MCF 10A (cell line): ENCODE data around the gene GDPD3. TPM values are rescaled to one million over a fixed set of nuclear protein-coding genes. Genes with fewer than 3 reads are reported as not detected.

Experiments
- BruUV-seq: library from RNA; stranded (reverse); fragments of 400-500 nt; replicated peaks from 2 replicates; lab custom pipeline; 2021; lab: Mats Ljungman, UMichigan
- CTCF ChIA-PET: fragments of 300-600 bp; sonication (Branson Sonifier 250); formaldehyde crosslinking; extraction: SDS; loops from one replicate; lab custom pipeline; 2021; ENCODE audit warnings: antibody characterized with exemption, inconsistent platforms; lab: Yijun Ruan, JAX
- POLR2A ChIA-PET: fragments of 300-600, 350-650 bp; sonication (Branson Sonifier 250); formaldehyde crosslinking; extraction: SDS; loops from one replicate; lab custom pipeline; 2020; ENCODE audit warnings: antibody characterized with exemption, inconsistent platforms; lab: Yijun Ruan, JAX
- DNase-seq: peaks from one replicate; pipeline ENCODE4 v3.0.0-alpha.2; 2018; ENCODE audit not compliant: unreplicated experiment
- H3K27ac Mint-ChIP-seq: one replicate; pipeline ENCODE4 v1.8.0; 2022; ENCODE audit warnings: mild to moderate bottlenecking, low read depth, mixed read lengths; ENCODE audit not compliant: unreplicated experiment
- H3K27me3 Mint-ChIP-seq: one replicate; pipeline ENCODE4 v1.8.0; 2022; ENCODE audit warnings: mixed read lengths; ENCODE audit not compliant: insufficient read depth, unreplicated experiment
- H3K36me3 Mint-ChIP-seq: one replicate; pipeline ENCODE4 v1.8.0; 2022; ENCODE audit warnings: mild to moderate bottlenecking, moderate library complexity, mixed read lengths; ENCODE audit not compliant: insufficient read depth, unreplicated experiment
- H3K4me1 Mint-ChIP-seq: one replicate; pipeline ENCODE4 v1.8.0; 2022; ENCODE audit warnings: mixed read lengths; ENCODE audit not compliant: insufficient read depth, unreplicated experiment
- H3K4me3 Mint-ChIP-seq: one replicate; pipeline ENCODE4 v1.8.0; 2022; ENCODE audit warnings: mild to moderate bottlenecking, moderate library complexity, mixed read lengths; ENCODE audit not compliant: unreplicated experiment
- H3K9me3 Mint-ChIP-seq: one replicate; pipeline ENCODE4 v1.8.0; 2022; ENCODE audit warnings: mixed read lengths; ENCODE audit not compliant: unreplicated experiment
- intact Hi-C: fragments of 100-400 bp; cut with micrococcal nuclease; formaldehyde crosslinking; loops from 2 replicates; pipeline ENCODE4 v1.14.1; 2022
- total RNA-seq: library from RNA; stranded (reverse); gene quantifications from 2 replicates; pipeline ENCODE4 v1.2.3, GENCODE V29; 2022
- TF ChIP-seq, protein P1 (sequence below): fragments of 200-600 bp; IDR thresholded peaks from one replicate; pipeline ENCODE4 v1.8.0; 2022; ENCODE audit warnings: antibody characterized with exemption, mild to moderate bottlenecking; ENCODE audit not compliant: unreplicated experiment

GDPD3 gene
- total RNA-seq, 1 experiment from 2014 or later: 0.49 TPM

DNA sequence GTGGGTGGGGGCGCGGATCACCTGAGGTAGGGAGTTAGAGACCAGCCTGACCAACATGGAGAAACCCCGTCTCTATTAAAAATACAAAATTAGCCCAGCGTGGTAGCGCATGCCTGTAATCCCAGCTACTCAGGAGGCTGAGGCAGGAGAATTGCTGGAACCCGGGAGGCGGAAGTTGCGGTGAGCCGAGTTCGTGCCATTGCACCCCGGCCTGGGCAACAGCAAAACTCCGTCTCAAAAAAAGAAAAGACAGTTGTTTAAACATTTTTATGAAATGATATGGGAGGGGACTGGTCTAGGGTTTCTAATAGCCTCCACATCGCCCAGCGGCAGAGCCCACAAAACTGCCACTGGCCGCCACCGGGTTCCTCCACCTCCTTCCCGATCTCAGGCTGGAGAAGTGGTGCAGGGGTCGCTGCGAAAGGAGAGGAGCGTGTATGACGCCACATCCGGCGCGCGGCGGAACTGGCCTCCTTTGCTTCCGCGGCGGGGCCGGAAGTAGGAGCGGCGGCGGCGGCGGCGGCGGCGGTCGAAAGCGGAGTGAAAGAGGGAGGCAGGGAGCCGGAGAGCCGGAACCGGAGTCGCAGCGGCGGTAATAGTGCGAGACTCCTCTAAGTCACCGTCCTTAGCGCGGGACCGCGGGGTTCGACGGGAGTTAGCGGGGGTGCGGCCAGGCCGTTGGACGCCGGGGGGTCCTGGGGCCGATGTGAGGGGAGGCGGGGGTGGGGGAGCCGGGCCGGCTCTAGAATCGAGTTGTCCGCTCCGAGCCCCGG lies 37.6 kb downstream of the GDPD3 start, which contains the start of gene PPP4C:
PPP4C (plus strand) TSS at position 492 of the 773 bp plus-strand sequence. CDS start 384 bp downstream, outside the sequence.
- DNase-seq: peak; percentile 88
- ChIA-PET CTCF (interaction anchor here (0.6 to 2.2 kb wide), 3 partner anchors 16 to 132 kb away, joined by 3 to 24 read pairs (median 3); partner anchors contain the start of gene TBX6), POLR2A (interaction anchor here (0.6 to 6.1 kb wide), 17 partner anchors 10 to 451 kb away, joined by 3 to 155 read pairs (median 4); partner anchors contain the start of genes ALDOA, CD2BP2, INO80E and TBX6)
- peak within 1 kb of the TSS; percentile 97 for H3K27ac Mint-ChIP-seq
- intact Hi-C loops: loop anchor here (1.0 kb wide), 1 partner anchor 9 kb away; no protein-coding TSS in a partner anchor
- H3K36me3 Mint-ChIP-seq: peaks cover 68% of the 10 kb centered on the region
- peak within 1 kb of the TSS; percentile 84 for H3K4me3 Mint-ChIP-seq
- H3K9me3 Mint-ChIP-seq: no peaks in the 10 kb centered on the region
- TSS peak; percentile 96 for BruUV-seq
- TF ChIP-seq, protein P1, sequence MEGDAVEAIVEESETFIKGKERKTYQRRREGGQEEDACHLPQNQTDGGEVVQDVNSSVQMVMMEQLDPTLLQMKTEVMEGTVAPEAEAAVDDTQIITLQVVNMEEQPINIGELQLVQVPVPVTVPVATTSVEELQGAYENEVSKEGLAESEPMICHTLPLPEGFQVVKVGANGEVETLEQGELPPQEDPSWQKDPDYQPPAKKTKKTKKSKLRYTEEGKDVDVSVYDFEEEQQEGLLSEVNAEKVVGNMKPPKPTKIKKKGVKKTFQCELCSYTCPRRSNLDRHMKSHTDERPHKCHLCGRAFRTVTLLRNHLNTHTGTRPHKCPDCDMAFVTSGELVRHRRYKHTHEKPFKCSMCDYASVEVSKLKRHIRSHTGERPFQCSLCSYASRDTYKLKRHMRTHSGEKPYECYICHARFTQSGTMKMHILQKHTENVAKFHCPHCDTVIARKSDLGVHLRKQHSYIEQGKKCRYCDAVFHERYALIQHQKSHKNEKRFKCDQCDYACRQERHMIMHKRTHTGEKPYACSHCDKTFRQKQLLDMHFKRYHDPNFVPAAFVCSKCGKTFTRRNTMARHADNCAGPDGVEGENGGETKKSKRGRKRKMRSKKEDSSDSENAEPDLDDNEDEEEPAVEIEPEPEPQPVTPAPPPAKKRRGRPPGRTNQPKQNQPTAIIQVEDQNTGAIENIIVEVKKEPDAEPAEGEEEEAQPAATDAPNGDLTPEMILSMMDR: no peak
- H3K4me1 Mint-ChIP-seq: peaks cover 20% of the 10 kb centered on the region
- H3K27me3 Mint-ChIP-seq: no peaks in the 10 kb centered on the region

DNA sequence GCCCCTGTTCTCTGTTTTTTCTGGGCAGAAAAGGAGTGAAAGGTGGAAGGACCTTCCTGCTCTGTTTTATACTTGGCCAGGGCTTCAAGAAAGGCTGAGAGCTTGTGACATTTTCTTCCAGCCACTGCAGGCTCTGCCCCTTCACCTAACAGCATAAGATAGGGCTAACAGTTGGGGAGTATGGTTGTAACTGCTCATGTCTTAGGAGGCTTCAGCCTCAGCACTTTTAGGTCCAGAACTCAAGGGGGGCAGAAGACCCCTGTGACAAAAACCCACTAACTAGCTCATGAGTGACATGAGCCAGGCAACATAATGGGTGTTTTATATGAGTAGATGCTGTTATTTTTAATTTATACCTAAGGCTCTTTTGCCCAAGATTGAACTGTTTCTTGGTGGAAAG lies 42.8 kb downstream of the GDPD3 start:
- Mint-ChIP-seq H3K27ac (peak overlapping the region; percentile 46), H3K36me3 (peaks cover 80% of the 10 kb centered on the region), H3K4me3 (no peak overlapping the region), H3K27me3 (no peaks in the 10 kb centered on the region), H3K9me3 (no peaks in the 10 kb centered on the region), H3K4me1 (peaks cover 12% of the 10 kb centered on the region)
- TF ChIP-seq, protein P1: no peak
- no TSS peak for BruUV-seq
- DNase-seq: no peak
- intact Hi-C loops: no loop called here
- ChIA-PET CTCF (interaction anchor here (0.6 to 1.1 kb wide), 3 partner anchors 19 to 29 kb away, joined by 3 read pairs; no protein-coding TSS in a partner anchor), POLR2A (interaction anchor here (0.5 kb wide), 1 partner anchor 38 kb away, joined by 3 read pairs; no protein-coding TSS in a partner anchor)

DNA sequence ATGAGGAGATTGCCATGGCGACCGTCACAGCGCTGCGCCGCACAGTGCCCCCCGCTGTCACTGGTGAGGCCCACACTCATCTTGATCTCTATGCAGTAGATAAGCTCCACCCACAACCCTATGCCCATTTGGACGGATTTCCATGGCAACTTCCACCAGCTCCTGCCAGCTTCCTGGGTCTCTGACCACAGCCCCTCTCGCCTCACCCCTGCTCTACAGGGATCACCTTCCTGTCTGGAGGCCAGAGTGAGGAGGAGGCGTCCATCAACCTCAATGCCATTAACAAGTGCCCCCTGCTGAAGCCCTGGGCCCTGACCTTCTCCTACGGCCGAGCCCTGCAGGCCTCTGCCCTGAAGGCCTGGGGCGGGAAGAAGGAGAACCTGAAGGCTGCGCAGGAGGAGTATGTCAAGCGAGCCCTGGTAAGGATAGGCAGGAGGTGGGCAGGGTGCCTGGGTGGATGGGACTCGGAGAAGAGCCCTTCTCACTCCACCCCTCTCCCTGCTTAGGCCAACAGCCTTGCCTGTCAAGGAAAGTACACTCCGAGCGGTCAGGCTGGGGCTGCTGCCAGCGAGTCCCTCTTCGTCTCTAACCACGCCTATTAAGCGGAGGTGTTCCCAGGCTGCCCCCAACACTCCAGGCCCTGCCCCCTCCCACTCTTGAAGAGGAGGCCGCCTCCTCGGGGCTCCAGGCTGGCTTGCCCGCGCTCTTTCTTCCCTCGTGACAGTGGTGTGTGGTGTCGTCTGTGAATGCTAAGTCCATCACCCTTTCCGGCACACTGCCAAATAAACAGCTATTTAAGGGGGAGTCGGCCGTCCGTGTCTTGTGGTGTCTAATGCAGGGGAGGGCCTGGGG lies 43.5 kb downstream of the GDPD3 start:
- DNase-seq: no peak
- H3K36me3 Mint-ChIP-seq: peaks cover 77% of the 10 kb centered on the region
- POLR2A ChIA-PET: interaction anchor here (0.5 kb wide), 1 partner anchor 37 kb away, joined by 3 read pairs; no protein-coding TSS in a partner anchor
- H3K9me3 Mint-ChIP-seq: no peaks in the 10 kb centered on the region
- TF ChIP-seq, protein P1: no peak
- TSS peak; percentile 40 for BruUV-seq
- H3K27me3 Mint-ChIP-seq: no peaks in the 10 kb centered on the region
- H3K4me3 Mint-ChIP-seq: no peak overlapping the region
- H3K27ac Mint-ChIP-seq: peak overlapping the region; percentile 46
- intact Hi-C loops: no loop called here
- H3K4me1 Mint-ChIP-seq: peaks cover 12% of the 10 kb centered on the region
- CTCF ChIA-PET: interaction anchor here (0.6 to 1.1 kb wide), 3 partner anchors 20 to 29 kb away, joined by 3 read pairs; no protein-coding TSS in a partner anchor
